HG03575 (cell line): ENCODE measurements around the gene SMPX.

Experiments
- ATAC-seq: cut with Tn5 transposase; IDR thresholded peaks from one replicate; pipeline ENCODE4 v1.9.1; 2021; ENCODE audit not compliant: unreplicated experiment, insufficient number of reproducible peaks, low FRiP score; ENCODE audit errors: extremely low read depth

The SMPX gene

GRCh38 chrX:21666679-21667078, 91.2 kb downstream of the SMPX start:
- ATAC-seq, result no peak

GRCh38 chrX:21666252-21666651, 91.7 kb downstream of the SMPX start:
- ATAC-seq, result no peak

GRCh38 chrX:21662761-21663160, 95.2 kb downstream of the SMPX start:
- ATAC-seq, result no peak

- ATAC-seq, result no peak
Observed at GRCh38 chrX:21661316-21661715, 96.6 kb downstream of the SMPX start.

- ATAC-seq, result no peak
Observed at GRCh38 chrX:21660156-21660555, 97.8 kb downstream of the SMPX start.

- ATAC-seq, result no peak
Observed at GRCh38 chrX:21659320-21659719, 98.6 kb downstream of the SMPX start.

- ATAC-seq, result no peak
Observed at GRCh38 chrX:21658746-21659145, 99.2 kb downstream of the SMPX start.

GRCh38 chrX:21658152-21658737, 99.7 kb downstream of the SMPX start, which contains the start of gene KLHL34:
Gene KLHL34 (minus strand): TSS chrX:21658330. CDS start chrX:21657788, 542 bp downstream.
- ATAC-seq, result no peak

- ATAC-seq, result no peak
Observed at GRCh38 chrX:21657318-21658151, 100.4 kb downstream of the SMPX start.

- ATAC-seq, result no peak
Observed at GRCh38 chrX:21656587-21657317, 101.2 kb downstream of the SMPX start.
